Forelimb muscle (tissue), 1 donor: ENCODE results near the gene LAIR1. TPM values are rescaled to one million over a fixed set of nuclear protein-coding genes. Genes with fewer than 3 reads are reported as not detected.
"Not testable (repeated sequence)": the region's sequence is repeated elsewhere in the genome, so short reads cannot be mapped to it uniquely, and the experiment has no call there.

ENCODE experiments used
- DNase-seq: peaks from one replicate; pipeline ENCODE4 v3.0.0-alpha.2; 2013; ENCODE audit warnings: low read depth
- polyA plus RNA-seq: library from polyadenylated mRNA; unstranded; fragments of 120-200 nt; gene quantifications from one replicate; pipeline ENCODE4 v1.2.1, GENCODE V29; 2013; ENCODE audit not compliant: insufficient read length

Gene LAIR1, protein sequence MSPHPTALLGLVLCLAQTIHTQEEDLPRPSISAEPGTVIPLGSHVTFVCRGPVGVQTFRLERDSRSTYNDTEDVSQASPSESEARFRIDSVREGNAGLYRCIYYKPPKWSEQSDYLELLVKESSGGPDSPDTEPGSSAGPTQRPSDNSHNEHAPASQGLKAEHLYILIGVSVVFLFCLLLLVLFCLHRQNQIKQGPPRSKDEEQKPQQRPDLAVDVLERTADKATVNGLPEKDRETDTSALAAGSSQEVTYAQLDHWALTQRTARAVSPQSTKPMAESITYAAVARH
- 6.6 TPM for polyA plus RNA-seq

DNA sequence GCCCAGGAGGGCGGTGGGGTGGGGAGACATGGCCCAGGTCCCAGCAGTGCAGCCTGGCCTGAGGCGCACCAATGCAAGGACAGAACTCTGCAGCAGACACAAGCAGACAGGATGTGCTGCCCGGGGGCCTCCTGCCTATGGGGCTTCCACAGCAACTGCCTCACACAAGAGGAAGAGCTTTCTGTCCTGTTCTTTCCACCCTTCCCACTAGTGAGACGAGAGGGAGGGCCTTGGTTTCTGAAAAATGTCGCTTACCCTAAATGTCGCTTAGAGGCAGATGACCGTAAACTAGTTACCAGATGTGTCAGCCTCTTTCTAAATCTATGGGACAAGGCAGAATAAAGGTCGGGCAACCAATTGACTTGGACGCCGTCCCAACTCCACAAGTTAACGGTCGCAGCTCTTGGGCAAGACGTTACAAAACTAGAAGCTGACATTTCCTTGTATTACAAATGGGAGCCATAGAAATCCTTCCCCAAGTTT lies at the start of gene LAIR1:
Gene LAIR1 (minus strand): TSS at position 157 of the 483 bp plus-strand sequence. CDS start 127 bp downstream, at position 30.
- no peak for DNase-seq

DNA sequence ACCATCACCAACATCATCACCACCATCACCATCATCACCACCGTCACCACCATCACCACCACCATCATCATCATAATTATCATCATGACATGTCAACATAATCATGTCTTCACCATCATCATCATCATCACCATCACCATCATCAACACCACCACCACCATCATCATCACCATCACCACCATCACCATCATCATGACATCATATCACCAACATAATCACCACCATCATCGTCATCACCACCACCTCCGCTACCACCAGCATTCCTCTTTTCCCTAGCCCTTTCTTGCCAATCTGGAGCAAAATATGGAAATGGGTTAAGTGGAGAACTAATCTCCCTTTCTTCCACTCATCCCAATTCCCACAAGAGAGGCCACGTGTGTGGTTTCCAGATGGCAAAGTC lies 49.4 kb upstream of the LAIR1 start:
- DNase-seq = no peak

DNA sequence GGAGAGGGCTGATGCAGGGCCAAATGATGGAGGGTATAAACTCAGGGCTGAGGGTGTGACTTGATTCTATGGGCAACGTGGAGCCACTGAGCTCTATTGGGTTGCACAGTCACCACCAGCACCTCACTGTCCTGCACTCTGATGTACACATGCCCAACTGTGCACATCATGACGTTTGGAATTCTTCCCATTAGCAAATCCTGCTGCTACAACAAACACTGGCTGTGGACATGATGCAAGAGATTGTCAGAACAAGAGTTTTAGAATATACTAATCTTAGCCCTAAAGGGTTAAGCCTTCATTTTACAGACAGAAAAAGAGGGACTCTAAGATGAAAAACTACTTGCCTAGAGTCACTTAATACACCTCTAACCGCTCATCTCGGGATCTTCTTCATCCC lies 48.1 kb upstream of the LAIR1 start:
- DNase-seq = no peak

DNA sequence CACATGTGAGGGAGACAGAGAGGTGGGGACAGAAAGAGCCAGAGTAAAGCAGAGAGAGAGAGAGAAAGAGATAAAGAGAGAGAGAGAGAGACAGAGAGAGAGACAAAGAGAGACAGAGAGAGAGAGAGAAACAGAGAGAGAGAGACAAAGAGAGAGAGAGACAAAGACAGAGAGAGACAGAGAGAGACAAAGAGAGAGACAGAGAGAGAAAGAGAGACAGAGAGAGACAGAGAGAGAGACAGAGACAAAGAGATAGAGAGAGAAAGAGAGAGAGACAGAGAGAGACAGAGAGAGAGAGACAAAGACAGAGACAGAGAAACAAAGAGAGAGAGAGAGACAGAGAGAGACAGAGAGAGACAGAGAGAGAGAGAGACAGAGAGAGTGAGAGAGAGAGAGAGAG lies 46.3 kb upstream of the LAIR1 start:
- no peak for DNase-seq

DNA sequence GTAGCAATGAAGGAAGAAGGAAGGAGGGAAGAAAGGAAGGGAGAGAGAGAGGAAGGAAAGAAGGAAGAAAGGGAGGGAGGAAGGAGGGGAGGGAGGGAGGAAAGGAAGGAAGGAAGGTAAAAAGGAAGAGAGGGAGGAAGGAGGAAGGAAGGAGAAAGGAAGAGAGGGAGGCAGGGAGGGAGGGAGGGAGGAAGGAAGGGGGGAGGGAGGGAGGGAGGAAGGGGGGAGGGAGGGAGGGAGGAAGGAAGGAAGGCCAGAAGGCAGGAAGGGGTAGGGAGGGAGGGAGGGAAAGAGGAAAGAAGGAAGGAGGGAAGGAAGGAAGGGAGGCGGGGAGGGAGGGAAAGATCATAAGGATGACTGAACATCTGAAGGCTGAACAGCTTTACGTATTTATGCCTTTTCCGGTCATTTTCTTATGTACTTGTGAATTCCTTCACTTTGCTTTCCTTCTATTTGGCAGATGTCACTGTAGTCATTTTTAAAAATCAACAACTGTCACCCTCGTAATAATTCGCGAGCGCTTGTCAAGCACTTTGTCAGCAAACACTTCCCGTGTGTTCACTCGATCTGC lies 43.8 kb upstream of the LAIR1 start:
- no peak for DNase-seq

DNA sequence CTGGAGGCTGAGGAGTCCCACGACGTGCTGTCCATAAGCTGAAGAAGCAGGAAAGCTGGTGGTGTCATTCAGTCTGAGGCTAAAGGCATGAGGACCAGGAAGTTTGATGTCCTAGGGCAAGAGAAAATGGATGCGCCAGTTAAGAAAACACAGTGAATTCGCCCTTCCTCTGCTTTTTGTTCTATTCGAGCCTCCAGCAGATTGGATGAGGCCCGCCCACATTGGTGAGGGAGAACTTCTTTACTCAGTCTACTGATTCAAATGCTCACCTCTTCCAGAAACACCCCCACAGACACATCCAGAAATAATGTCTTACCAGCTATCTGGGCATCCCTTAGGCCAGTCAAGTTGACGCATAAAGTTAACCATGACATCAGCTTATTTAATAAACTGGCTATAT lies 43.0 kb upstream of the LAIR1 start:
- DNase-seq = no peak

DNA sequence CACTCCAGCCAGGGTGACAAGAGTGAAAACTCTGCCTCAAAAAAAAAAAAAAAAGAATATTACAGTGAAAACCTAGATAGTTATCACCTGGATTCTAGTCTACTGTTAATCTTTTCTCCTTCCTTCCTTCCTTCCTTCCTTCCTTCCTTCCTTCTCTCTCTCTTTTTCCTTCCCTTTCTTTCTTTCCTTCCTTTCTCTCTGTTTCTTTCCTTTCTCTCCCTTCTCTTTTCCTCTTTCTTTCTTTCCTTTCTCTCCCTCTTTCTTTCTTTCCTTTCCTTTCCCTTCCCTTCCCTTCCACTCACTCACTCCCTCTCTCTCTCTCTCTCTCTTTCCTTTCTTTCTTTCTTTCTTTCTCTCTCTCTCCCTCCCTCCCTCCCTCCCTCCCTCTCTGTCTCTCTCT lies 40.9 kb upstream of the LAIR1 start:
- DNase-seq = no peak

DNA sequence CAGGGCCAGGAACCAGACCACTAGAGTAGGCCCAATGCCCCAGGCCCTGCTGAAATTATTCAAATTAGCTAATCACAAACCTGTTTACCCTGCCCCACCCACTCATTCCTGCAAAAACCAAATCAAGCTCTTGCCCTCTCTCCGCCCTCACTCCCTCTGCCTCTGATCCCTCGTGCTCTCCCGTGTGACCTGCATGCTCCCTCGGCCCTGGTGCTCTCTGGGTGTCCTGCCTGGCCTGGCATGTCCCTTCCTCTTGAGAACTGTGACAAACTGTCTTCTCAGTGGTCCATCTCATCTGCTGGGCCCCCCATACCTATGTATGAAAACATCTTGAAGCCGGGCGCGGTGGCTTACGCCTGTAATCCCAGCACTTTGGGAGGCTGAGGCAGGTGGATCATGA lies 38.3 kb upstream of the LAIR1 start:
- no peak for DNase-seq

DNA sequence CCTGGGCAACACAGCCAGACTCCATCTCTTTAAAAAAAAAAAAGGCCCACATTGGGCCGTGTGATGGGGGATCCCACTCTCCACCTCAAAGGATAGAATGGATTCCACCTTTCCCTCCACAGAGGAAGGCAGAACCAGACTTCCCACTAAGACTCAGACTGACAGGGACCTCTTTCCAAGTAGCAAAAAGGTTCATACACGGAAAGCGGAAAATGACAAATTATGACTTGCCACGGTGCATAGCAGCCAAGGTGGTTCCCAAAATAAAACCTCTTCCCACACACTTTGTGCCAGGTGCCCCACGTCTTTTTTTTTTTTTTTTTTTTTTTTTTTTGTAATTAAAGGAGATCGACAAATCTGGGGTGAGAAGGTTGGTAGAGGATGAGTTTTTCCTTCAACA lies 36.2 kb upstream of the LAIR1 start:
- DNase-seq = no peak

DNA sequence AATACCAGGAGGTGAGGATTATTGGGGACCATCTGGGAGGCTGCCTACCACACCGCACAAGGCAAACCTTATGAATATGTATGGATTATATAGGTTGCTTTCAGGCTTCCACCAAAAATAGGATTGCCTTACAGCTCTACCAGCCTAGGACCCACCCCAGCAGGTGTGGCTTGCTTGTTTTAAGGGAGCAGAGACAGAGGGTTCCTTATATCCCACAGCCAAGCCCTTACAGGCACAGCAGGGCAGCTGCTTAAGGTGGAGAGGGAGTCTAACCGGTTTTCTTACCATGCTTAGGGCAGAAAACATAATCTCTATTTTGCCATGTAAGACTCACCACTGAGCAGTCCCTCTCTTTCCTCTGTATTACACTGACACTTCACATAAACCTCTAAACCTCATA lies 34.5 kb upstream of the LAIR1 start:
- no peak for DNase-seq

DNA sequence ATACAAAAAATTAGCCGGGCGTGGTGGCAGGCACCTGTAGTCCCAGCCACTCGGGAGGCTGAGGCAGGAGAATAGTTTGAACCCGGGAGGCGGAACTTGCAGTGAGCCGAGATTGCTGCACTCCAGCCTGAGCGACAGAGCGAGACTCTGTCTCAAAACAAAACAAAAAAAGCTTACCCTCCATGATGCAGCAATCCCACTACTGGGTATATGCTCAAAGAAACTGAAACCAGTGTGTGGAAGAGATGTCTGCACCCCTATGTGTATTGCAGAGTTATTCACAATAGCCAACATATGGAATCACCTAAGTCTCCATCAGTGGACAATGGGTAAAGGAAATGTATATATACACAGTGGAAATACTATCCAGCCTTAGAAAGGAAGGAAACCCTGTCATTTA lies 31.0 kb upstream of the LAIR1 start:
- DNase-seq = no peak

DNA sequence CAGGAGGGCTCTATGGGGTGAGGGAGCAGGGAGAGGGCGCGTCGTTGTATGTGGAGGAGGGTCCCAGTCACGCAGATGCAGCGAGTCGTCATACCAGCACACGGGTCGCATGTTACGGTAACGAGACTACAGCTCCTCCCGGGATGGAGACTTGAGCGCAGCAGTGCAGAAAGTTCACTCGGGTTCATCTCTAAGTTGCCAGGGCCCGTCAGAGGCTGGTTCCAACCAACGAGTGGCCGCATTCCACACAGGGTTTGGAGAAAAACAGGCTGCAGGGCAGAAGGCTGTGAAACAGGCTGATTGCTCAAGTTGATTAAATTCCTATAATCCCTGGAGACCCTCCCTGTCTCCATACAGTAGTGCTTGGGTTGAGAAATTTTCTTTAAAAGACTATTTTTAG lies 28.6 kb upstream of the LAIR1 start:
- DNase-seq = no peak

DNA sequence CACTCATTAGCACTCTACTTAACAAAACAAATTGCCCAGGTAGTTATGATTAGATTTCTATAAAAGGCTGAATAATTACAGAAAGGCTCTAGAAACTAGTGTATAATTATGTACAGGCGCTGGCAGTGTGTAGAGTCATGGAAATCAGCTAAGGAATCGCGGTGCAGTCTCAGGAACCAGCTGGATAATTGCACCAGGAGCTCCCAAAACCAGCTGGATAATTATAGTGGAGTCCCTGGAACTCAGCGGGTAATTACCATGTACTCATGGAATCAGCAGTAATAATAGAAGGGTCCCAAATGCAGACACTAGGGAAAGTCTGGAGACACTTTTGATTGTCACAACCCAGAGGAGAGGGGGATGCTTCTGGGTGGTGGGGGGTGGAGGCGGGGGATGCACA lies 27.4 kb upstream of the LAIR1 start:
- no peak for DNase-seq

DNA sequence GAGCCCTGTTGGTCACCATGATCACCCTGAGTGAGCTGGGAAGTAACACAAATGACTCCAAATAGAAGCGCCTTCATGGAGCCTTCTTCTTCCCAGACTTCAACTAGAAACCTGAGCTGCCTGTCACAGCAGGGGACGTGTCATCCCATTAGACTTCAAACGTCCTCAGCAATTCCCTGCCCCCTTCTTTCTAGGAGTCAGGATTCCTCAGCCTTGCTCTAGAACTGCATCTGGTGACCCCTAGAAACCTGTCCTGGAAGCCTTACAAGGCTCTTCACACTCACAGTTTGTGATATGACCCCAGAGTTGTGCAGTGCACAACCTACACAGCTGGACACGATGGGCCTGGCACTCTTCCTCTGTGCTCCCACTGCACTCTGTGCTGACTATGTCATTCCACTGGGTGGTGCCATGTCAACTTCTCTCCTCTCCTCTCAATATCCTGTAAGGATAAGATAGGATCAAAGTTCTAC lies 26.9 kb upstream of the LAIR1 start:
- DNase-seq = no peak

DNA sequence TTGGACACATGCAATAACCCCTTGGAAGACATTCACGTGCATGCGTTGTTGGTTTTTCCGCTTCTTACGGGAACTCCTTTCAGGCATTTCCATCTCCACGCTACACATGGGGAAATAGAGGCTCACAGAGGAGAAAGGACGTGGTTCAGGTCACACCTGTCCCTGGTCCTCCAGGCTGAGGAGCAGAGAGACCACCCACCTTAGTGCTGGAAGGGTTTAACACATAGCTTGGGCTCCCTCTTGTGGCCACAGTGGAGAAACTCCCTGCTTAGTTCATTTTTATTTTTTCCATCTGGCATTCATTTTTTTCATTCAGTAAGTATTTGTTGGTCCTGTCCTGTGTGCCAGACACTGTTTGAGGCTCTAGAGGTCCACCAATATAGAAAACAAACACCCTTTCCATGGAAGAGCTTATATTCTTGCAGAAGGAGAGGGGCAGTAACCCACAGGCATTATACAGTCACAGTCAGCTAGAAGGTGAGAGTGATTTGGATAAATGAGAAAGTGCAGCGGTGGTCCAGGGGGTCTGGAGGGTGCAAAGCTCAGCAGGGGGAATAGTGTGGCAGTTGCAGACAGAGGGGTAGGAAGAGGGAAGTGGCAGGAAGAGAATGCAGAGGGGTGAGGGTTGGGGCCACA lies 26.3 kb upstream of the LAIR1 start:
- DNase-seq = peak; percentile 36

DNA sequence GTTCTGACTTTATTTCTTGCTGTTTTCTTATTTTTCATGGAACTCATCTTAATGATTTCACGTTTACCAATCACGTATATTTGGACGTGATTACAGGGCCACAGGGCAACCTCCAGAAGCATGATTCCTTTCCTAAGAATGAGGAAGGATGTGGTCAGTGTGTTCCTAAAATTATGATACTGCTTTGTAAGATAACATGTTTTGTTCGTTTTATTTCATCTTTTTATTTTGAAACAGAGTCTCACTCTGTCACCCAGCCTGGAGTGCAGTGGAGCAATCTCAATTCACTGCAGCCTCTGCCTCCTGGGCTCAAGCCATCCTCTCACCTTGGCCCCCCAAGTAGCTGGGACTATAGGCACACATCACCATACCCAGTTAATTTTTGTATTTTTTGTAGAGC lies 24.8 kb upstream of the LAIR1 start:
- no peak for DNase-seq

DNA sequence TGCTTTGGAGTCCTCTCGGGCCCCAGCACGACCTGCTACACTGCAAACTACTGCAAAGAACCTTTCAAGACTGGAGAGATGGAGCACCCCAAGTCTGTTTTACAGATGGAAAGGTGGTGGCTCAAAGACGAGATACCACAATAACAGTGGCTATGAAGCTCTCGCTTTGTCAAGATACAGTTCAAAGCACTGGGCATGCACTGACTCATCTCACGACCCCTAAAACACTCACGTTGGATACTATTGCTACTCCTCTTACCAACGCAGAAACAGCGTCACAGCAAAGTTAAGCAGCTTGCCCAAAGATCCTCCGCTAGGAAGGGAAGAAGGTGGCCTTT lies 24.0 kb upstream of the LAIR1 start:
- DNase-seq = no peak

DNA sequence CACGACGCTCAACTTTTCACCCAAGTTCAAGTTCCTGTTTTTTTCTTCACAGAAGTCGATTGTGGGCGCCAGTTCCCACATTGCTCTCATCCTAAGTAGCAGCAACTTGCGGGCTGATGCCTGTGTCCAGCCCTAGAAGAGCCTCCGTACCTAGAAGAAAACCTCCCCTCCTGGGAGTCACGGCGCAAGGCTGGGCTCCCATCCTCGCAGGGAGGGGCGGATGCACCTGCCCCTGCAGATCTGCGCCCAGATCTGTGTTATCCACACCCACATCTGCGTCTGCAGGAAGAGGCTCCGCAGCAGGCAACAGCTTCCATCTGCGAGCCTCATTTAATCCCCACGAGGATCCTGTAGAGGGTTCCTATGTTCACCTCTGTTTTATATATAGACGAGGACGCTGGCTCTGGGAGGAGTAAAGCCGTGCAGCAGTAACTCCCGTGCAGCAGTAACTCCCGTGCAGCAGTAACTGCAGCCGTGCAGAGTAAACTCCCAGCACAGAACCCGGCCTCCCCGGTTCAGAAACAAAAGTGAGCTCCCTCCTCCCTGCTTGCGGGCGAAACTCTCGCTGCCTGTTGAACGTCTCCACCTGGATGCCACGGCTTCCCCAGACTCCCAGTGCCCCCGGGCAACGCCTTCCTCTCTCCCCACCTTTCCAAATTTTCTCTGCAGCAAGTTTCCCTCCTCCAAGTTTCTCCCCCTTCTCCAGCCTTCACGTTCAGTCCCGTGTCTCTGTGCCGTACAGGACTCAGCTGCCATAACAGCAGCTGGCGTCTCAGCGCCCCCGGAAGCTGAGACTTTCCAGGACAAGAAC lies 23.5 kb upstream of the LAIR1 start:
- DNase-seq = no peak

DNA sequence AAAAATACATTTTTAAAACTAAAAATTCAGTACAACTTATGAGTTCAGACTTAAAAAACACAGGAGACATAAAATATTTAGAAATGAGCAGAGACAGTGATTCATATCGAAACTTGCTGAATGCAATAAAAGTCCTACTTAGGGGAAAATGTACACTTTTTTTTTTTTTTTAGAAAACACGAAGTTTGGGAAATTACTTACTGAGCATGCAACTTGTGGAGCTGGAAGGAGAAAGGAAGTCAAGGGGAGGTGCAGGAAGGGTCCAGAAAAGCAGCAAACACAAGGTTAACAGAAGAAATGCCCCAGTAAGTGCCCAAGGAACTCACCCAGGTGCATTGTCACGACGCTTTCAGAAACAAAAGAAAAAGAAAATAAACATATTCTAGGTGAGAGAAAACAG lies 18.6 kb upstream of the LAIR1 start:
- no peak for DNase-seq

DNA sequence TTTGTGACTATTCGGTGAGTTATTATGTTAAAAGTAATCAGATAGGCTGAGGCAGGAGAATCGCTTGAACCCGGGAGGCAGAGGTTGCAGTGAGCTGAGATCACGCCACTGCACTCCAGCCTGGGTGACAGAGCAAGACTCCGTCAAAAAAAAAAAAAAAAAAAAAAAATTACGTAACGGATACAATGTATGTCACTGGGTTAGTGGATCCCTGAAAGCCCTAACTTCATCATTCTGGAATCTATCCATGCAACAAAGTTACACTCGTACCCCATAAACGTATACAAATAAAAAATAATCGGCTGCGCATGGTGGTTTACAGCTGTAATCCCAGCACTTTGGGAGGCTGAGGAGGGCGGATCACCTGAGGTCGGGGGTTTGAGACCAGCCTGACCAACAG lies 17.3 kb upstream of the LAIR1 start:
- not testable (repeated sequence) for DNase-seq

DNA sequence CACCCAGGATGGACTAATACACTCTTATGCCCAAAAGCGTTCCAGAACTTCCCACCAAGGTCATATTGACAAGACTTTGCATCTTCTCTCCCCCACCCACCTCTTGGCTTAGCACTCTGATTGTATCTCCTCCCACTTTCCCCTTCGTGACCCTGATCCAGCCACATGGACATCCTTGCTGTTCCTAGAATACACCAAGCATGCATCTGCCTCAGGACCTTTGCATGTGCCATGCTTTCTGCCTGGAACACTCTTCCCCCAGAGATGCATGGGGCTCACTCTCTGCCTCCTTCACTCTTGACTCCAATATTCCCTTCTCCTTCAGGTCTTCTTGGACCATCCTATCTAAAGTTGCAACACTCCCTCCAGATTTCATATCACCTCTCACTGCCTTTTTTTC lies 16.2 kb upstream of the LAIR1 start:
- DNase-seq = no peak

DNA sequence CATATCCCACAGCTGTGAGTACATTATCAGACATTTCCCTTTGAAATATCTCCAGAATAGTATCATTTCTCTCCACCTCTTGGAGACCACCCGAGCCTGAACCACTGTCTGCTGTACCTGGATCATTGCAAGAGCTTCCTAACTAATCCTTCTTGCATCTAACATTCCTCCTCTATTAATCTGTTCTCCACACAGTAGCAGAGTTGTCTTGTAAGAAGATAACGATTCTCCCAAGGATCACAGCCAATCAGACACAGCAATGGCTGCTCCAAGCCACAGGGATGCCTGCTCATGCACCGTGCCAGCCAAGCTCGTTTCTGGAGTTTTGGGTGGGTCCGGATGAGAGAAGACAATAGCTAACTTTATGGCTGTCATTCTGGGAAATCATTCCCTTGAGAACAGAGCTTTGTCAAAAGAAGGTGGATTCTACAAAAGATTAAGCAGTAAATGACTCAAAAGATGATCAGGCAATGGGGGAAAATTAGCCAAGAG lies 14.5 kb upstream of the LAIR1 start:
- no peak for DNase-seq
